Tibial nerve (tissue), 4 donors: ENCODE results near the gene FRMD4A. TPM values are rescaled to one million over a fixed set of nuclear protein-coding genes. Genes with fewer than 3 reads are reported as not detected.
A peak's percentile ranks its signal among the peaks of the same experiment; 100 is the strongest.

Experiments used
- DNase-seq, 2 donors: peaks; one replicate each; pipeline ENCODE4 v3.0.0-alpha.2; 2019; ENCODE audit warnings: low spot score in 2 of 2
- H3K27ac ChIP-seq, 4 donors: fragments of 200-600 bp; sonication (generic) in 3 of 4; one replicate each; pipeline ENCODE4 v1.5.1; 2017 to 2019; ENCODE audit warnings: mild to moderate bottlenecking in 1 of 4
- H3K27me3 ChIP-seq, 2 donors: fragments of 200-600 bp; sonication (generic) in 1 of 2; one replicate each; pipeline versions ENCODE4 v1.5.1 to v1.6.0; 2017 to 2019
- H3K36me3 ChIP-seq, 3 donors: fragments of 200-600 bp; sonication (generic); one replicate each; pipeline ENCODE4 v1.5.1; 2018 to 2019
- H3K4me1 ChIP-seq, 4 donors: fragments of 200-600 bp; sonication (generic) in 3 of 4; one replicate each; pipeline ENCODE4 v1.5.1; 2017 to 2019
- H3K4me3 ChIP-seq, 4 donors: fragments of 200-600 bp; sonication (generic) in 3 of 4; one replicate each; pipeline ENCODE4 v1.5.1; 2017 to 2019; ENCODE audit warnings: mild to moderate bottlenecking in 1 of 4, moderate library complexity in 1 of 4
- H3K9me3 ChIP-seq, 4 donors: fragments of 200-600 bp; sonication (generic) in 3 of 4; one replicate each; pipeline ENCODE4 v1.5.1; 2017 to 2019
- EP300 ChIP-seq, 2 donors: sonication (generic); formaldehyde crosslinking; IDR thresholded peaks; one replicate each; pipeline ENCODE4 v1.6.1; 2017; ENCODE audit warnings: antibody characterized with exemption in 2 of 2, mild to moderate bottlenecking in 1 of 2
- POLR2A ChIP-seq, 2 donors: fragments of 450-650 bp; IDR thresholded peaks; one replicate each; pipeline ENCODE4 v1.6.1; 2017; ENCODE audit warnings: antibody characterized with exemption in 2 of 2, mild to moderate bottlenecking in 2 of 2, moderate library complexity in 2 of 2
- WGBS, 2 donors: methylation state at CpG; one replicate each; pipeline ENCODE4 v1.1.5; 2018; 5-methylcytosine and 5-hydroxymethylcytosine counted together
- total RNA-seq, 4 donors: library from RNA; depleted of rRNA; stranded (reverse); fragments of >200 nt; gene quantifications; one replicate each; pipeline ENCODE4 v1.1.0, GENCODE V29; 2016
- TF ChIP-seq, protein P1 (sequence below), 5 experiments: fragments of 200-600 bp in 3 of 5; fragments of 450-650 bp in 2 of 5; sonication (generic) in 3 of 5; IDR thresholded peaks; one replicate each; pipeline ENCODE4 v1.5.1; 2016 to 2019; ENCODE audit warnings: antibody characterized with exemption in 5 of 5, mild to moderate bottlenecking in 3 of 5, moderate library complexity in 2 of 5

Gene FRMD4A
- total RNA-seq, 4 donors from 2014 or later = 39.8 to 89.7 (median 53.9) TPM

- Histone ChIP-seq H3K27me3 (peaks cover 0 to 2% of the 10 kb centered on the region in 2 donors), H3K27ac (peak overlapping the region in 3 of 4 donors; percentile 38 to 83 (median 66)), H3K36me3 (no peaks in the 10 kb centered on the region), H3K9me3 (no peaks in the 10 kb centered on the region), H3K4me1 (peaks cover 0 to 78% (median 32%) of the 10 kb centered on the region in 4 donors), H3K4me3 (no peak overlapping the region)
- peak; percentile 53 to 66 for DNase-seq
- WGBS, 2 donors = 22 to 30% methylated on average over 6 of the region's 6 CpGs
- TF ChIP-seq EP300 (IDR thresholded peaks at IDR 0.05) (peak in 1 of 2 donors; percentile 63), POLR2A (IDR thresholded peaks at IDR 0.05) (no peak)
- TF ChIP-seq, protein P1, sequence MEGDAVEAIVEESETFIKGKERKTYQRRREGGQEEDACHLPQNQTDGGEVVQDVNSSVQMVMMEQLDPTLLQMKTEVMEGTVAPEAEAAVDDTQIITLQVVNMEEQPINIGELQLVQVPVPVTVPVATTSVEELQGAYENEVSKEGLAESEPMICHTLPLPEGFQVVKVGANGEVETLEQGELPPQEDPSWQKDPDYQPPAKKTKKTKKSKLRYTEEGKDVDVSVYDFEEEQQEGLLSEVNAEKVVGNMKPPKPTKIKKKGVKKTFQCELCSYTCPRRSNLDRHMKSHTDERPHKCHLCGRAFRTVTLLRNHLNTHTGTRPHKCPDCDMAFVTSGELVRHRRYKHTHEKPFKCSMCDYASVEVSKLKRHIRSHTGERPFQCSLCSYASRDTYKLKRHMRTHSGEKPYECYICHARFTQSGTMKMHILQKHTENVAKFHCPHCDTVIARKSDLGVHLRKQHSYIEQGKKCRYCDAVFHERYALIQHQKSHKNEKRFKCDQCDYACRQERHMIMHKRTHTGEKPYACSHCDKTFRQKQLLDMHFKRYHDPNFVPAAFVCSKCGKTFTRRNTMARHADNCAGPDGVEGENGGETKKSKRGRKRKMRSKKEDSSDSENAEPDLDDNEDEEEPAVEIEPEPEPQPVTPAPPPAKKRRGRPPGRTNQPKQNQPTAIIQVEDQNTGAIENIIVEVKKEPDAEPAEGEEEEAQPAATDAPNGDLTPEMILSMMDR (IDR thresholded peaks at IDR 0.05) = no peak
Observed at GRCh38 chr10:13712837-13713581, 617.7 kb downstream of the FRMD4A start.

DNA sequence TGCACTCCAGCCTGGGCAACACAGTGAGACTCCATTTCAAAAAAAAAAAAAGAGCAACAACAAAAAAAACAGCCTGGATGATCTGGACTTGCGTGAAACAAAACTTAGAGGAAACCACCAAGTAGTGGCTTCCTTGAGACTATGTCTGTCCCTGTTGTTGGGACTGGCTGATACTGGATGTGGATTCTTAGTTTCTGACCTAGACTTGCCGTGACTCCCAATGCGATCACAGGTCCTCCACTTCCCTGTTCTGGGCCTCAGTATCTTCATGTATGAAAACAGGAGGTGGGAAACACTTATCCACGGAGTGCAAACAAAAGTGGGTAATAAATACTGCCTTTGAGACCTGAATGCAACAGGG is 618.3 kb downstream of the FRMD4A start:
- Histone ChIP-seq H3K27me3 (peaks cover 0 to 2% of the 10 kb centered on the region in 2 donors), H3K27ac (peak overlapping the region in 3 of 4 donors; percentile 38 to 83 (median 66)), H3K9me3 (no peaks in the 10 kb centered on the region), H3K4me3 (no peak overlapping the region), H3K36me3 (no peaks in the 10 kb centered on the region), H3K4me1 (peaks cover 0 to 78% (median 32%) of the 10 kb centered on the region in 4 donors)
- no peak for DNase-seq
- WGBS, 2 donors = 62 to 75% methylated on average over 4 of the region's 4 CpGs
- TF ChIP-seq POLR2A (IDR thresholded peaks at IDR 0.05) = no peak
- TF ChIP-seq, protein P1 (IDR thresholded peaks at IDR 0.05) = no peak
- no peak for TF ChIP-seq EP300 (IDR thresholded peaks at IDR 0.05)

DNA sequence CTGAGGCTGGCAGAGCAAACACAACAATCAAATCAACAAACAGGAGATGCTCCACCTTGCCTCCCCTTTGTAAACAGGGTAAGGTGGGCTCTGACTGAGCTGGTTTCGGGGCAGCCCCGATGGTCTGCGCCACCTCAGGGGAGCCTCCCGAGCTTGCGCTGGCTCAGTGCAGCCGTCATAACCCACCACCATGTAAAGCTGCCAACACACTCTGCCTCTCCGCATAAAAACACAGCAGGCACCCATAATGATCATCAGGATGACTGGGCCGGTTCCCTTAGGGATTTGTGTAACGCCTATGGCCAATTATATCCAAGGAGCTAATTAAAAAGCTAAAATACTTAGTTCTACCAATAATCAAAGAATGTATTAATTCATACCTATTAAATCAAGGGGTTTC is 619.4 kb downstream of the FRMD4A start:
- WGBS, 2 donors = 91 to 95% methylated on average over 9 of the region's 9 CpGs
- TF ChIP-seq POLR2A (IDR thresholded peaks at IDR 0.05) (no peak), EP300 (IDR thresholded peaks at IDR 0.05) (no peak)
- TF ChIP-seq, protein P1 (IDR thresholded peaks at IDR 0.05) = no peak
- Histone ChIP-seq H3K27me3 (no peaks in the 10 kb centered on the region), H3K36me3 (no peaks in the 10 kb centered on the region), H3K4me1 (peaks cover 0 to 77% (median 31%) of the 10 kb centered on the region in 4 donors), H3K9me3 (no peaks in the 10 kb centered on the region), H3K4me3 (no peak overlapping the region), H3K27ac (peak overlapping the region in 2 of 4 donors; percentile 30 to 83)
- DNase-seq = no peak

DNA sequence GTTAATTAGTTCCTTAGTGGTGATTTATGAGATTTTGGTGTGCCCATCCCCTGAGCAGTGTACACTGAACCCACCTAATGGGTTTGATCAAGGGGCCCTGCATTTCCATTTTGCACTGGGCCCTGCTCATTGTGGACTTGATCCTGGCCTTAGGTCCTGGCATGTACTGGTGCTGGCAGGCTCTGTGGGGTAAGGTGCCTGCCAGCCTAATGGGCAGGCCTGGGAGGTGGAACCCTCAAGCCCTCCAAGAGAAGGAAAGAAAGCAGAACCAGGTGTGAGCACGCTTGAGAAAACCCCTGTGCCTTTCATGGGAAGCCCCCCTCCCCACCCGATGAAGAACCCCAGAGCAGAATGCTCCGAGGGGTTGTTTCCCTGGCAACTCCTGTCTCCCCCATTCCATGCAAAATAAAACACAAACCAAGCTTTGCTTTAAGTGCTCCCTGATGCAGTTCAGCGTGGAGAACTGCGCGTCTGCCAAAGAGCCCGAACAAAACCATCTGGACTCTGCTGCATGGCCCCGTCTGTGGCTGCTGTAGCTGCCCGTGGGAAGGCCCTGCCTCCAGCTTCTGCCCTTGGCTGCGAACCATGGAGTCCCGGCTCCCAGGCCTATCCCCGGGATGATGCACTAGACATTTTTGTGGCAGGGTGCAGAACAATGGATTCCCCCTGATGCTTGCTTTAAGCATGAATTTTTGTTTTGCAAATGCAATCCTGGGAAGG is 620.6 kb downstream of the FRMD4A start:
- Histone ChIP-seq H3K9me3 (no peaks in the 10 kb centered on the region), H3K27me3 (no peaks in the 10 kb centered on the region), H3K36me3 (no peaks in the 10 kb centered on the region), H3K4me1 (peaks cover 0 to 86% (median 35%) of the 10 kb centered on the region in 4 donors), H3K27ac (peak overlapping the region in 2 of 4 donors; percentile 12 to 82), H3K4me3 (no peak overlapping the region)
- TF ChIP-seq, protein P1 (IDR thresholded peaks at IDR 0.05) = no peak
- TF ChIP-seq POLR2A (IDR thresholded peaks at IDR 0.05) (no peak), EP300 (IDR thresholded peaks at IDR 0.05) (no peak)
- WGBS, 2 donors = 51 to 58% methylated on average over 7 to 12 of the region's 12 CpGs
- DNase-seq = no peak
